HEK293T (cell line): Measurements from ENCODE around the gene ITSN2.

Source experiments
- CTCF ChIA-PET: fragments of 350-600 bp; formaldehyde crosslinking; extraction: SDS; loops from one replicate; lab custom pipeline; 2021; ENCODE audit warnings: antibody characterized with exemption, inconsistent platforms; lab: Yijun Ruan, JAX
- POLR2A ChIA-PET: fragments of 350-600 bp; formaldehyde crosslinking; extraction: SDS; loops from one replicate; lab custom pipeline; 2020; ENCODE audit warnings: antibody characterized with exemption, inconsistent platforms; lab: Yijun Ruan, JAX
- DNase-seq: peaks from one replicate; pipeline ENCODE4 v3.0.0; 2012; ENCODE audit warnings: mixed read lengths; ENCODE audit errors: extremely low spot score
- ARNT ChIP-seq: fragments of 450-650 bp; IDR thresholded peaks from 2 replicates; pipeline ENCODE4 v1.6.1; 2017; ENCODE audit warnings: mild to moderate bottlenecking
- BHLHE40 ChIP-seq: fragments of 450-650 bp; IDR thresholded peaks from 2 replicates; pipeline ENCODE4 v1.6.1; 2016; ENCODE audit warnings: mild to moderate bottlenecking, moderate library complexity, borderline replicate concordance
- CTBP1 ChIP-seq: fragments of 450-650 bp; IDR thresholded peaks from 2 replicates; pipeline ENCODE4 v1.6.1; 2016; ENCODE audit warnings: borderline replicate concordance
- ELF4 ChIP-seq: fragments of 450-650 bp; IDR thresholded peaks from 2 replicates; pipeline ENCODE4 v1.6.1; 2017; ENCODE audit warnings: antibody characterized with exemption
- FOXA1 ChIP-seq: fragments of 450-650 bp; IDR thresholded peaks from 2 replicates; pipeline ENCODE4 v1.6.1; 2016; ENCODE audit warnings: mild to moderate bottlenecking
- FOXK2 ChIP-seq: fragments of 450-650 bp; IDR thresholded peaks from 2 replicates; pipeline ENCODE4 v1.6.1; 2016; ENCODE audit warnings: mild to moderate bottlenecking
- FOXM1 ChIP-seq: fragments of 450-650 bp; IDR thresholded peaks from 2 replicates; pipeline ENCODE4 v1.6.1; 2017; ENCODE audit warnings: mild to moderate bottlenecking, borderline replicate concordance
- HDGF ChIP-seq: fragments of 450-650 bp; IDR thresholded peaks from 2 replicates; pipeline ENCODE4 v1.6.1; 2017; ENCODE audit warnings: antibody characterized with exemption, borderline replicate concordance
- L3MBTL2 ChIP-seq: fragments of 450-650 bp; conservative IDR thresholded peaks from 2 replicates; pipeline ENCODE4 v1.6.1; 2016; ENCODE audit warnings: mild to moderate bottlenecking
- LEF1 ChIP-seq: fragments of 450-650 bp; IDR thresholded peaks from 2 replicates; pipeline ENCODE4 v1.6.1; 2017; ENCODE audit warnings: mild to moderate bottlenecking, borderline replicate concordance
- NFRKB ChIP-seq: fragments of 450-650 bp; IDR thresholded peaks from 2 replicates; pipeline ENCODE4 v1.6.1; 2016; ENCODE audit warnings: mild to moderate bottlenecking, moderate library complexity
- SP1 ChIP-seq: fragments of 450-650 bp; IDR thresholded peaks from 2 replicates; pipeline ENCODE4 v1.6.1; 2017
- SUZ12 ChIP-seq: fragments of 450-650 bp; IDR thresholded peaks from 2 replicates; pipeline ENCODE4 v1.6.1; 2016; ENCODE audit warnings: mild to moderate bottlenecking
- TARDBP ChIP-seq: fragments of 450-650 bp; IDR thresholded peaks from 2 replicates; pipeline ENCODE4 v1.6.1; 2016
- ZNF384 ChIP-seq: fragments of 450-650 bp; IDR thresholded peaks from 2 replicates; pipeline ENCODE4 v1.6.1; 2016
- TF ChIP-seq, protein P1 (sequence below): fragments of 450-650 bp; IDR thresholded peaks from 2 replicates; pipeline ENCODE4 v1.6.1; 2016

The ITSN2 gene

DNA sequence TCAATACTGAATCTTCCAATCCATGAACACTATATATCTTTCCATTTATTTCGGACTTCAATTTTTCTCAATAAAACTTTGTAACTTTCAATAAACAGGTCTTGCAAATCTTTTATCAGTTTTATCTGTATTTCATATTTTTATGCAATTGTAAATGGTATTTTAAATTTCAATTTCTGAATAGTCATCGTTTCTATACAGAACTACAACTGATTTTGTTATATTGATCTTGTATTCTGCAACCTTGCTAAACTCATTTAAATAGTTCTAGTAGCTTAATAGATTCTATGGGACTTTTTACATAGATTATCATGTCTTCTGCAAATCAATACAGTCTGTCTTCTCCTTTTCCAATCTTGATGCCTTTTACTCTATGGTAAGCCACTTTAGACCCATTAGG is 95.1 kb downstream of the ITSN2 start:
- ChIA-PET CTCF (no interaction called here), POLR2A (no interaction called here)
- no peak for DNase-seq
- TF ChIP-seq NFRKB (no peak), ARNT (no peak), SP1 (no peak), FOXM1 (no peak), BHLHE40 (no peak), FOXK2 (no peak), L3MBTL2 (no peak), FOXA1 (no peak), TARDBP (no peak), LEF1 (no peak), CTBP1 (no peak), HDGF (no peak), ZNF384 (no peak), ELF4 (no peak), SUZ12 (no peak)
- TF ChIP-seq, protein P1, sequence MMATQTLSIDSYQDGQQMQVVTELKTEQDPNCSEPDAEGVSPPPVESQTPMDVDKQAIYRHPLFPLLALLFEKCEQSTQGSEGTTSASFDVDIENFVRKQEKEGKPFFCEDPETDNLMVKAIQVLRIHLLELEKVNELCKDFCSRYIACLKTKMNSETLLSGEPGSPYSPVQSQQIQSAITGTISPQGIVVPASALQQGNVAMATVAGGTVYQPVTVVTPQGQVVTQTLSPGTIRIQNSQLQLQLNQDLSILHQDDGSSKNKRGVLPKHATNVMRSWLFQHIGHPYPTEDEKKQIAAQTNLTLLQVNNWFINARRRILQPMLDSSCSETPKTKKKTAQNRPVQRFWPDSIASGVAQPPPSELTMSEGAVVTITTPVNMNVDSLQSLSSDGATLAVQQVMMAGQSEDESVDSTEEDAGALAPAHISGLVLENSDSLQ = no peak

DNA sequence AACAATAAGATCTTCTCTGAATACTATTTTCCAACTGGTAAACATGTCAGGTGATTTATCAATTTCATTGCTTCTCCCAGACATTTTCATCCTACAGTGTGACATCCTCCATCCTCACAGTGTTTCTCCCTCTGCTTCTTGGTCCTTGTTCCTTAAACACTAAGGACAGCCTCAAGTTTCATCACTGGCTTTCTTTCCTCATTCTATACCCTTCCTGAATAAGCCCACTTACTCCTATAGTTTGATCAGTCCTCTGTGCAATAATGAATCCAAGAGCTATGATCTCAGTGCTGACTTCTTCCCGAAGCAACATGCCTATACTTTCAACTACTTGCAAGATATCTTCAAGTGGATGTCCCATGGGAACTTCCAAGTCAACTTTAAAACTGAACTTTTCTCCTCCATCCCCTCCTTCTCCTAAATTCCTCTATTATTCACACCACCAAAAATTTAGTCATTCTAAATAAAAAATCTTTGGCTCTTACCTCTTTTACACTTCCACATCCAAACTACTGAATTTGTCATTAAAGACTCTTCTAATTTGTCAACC is 97.8 kb downstream of the ITSN2 start:
- TF ChIP-seq CTBP1 (no peak), FOXK2 (no peak), ZNF384 (no peak)
- TF ChIP-seq, protein P1 = 0 out of 2 replicates have a peak, but pooled peaks have one; percentile 31
- ChIA-PET POLR2A (no interaction called here), CTCF (no interaction called here)
- DNase-seq = no peak

DNA sequence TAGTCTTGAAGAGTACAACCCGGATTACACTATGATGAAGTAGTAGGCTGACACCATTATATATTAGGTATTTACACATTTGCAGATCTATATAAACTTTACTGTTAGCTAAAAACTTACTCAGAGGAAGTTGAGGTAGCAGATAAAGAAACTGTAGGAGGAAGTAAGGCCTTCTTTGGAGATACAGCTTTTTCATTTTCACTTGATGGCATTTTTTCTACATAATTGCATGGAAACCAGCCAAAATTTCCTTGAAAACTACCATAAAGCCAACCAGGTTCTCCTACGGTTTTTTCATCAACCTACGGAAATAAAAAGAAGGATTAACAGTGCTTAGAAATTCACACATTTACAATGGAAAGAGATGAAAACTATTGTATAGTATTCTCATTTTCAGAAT is 98.9 kb downstream of the ITSN2 start:
- POLR2A ChIA-PET = no interaction called here

DNA sequence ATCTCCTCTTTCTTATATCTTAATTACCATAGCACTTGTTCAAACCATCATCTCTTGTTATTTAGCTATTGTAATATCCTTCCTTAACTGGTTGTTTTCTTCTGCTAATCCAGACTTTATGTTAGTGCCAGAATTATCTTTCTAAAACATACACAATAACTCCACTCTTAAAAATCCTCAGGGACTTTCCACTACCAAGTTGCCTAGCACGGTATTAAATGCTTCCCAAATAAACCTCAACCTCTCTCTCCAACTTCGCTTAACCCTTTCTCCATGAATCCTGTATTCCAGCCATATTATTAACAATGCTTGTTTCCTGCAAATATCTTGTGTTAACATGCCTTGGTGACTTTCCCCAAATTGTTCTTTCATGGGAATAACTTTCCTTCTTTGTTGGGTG is 101.0 kb downstream of the ITSN2 start:
- TF ChIP-seq CTBP1 (no peak), ZNF384 (no peak), ELF4 (no peak), HDGF (no peak), FOXA1 (no peak), TARDBP (no peak), NFRKB (no peak)
- TF ChIP-seq, protein P1 = no peak
- ChIA-PET POLR2A (no interaction called here), CTCF (no interaction called here)
- DNase-seq = no peak

More for the DNA sequence above, 98.9 kb downstream of the ITSN2 start:
- no peak for DNase-seq
- TF ChIP-seq SUZ12 (no peak), SP1 (no peak), ZNF384 (no peak), CTBP1 (no peak), NFRKB (no peak), LEF1 (no peak), BHLHE40 (no peak), FOXK2 (no peak), HDGF (no peak), TARDBP (no peak), FOXA1 (no peak), ELF4 (no peak), FOXM1 (no peak), ARNT (no peak), L3MBTL2 (no peak)
- TF ChIP-seq, protein P1 = no peak
- CTCF ChIA-PET = interaction anchor here (0.5 kb wide), 1 partner anchor 187 kb away, joined by 5 read pairs; no protein-coding TSS in a partner anchor

DNA sequence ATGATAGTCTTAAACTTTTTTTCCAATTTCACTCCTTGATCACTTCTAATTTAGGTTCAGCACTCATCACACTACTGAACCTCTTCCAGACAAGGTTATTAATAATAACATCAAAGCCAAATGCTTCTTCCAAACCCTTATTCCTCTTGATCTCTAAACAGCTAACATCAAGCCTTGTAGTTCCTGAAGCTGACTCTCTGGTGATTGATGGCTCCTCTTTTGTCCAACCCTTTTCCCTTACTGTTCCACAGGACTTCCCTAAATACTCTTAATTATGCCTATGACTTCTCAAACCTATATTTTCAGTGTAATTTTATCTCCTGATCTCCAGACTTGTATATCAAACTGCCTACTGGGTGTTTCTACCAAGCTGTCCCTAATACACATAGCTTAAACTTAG is 101.6 kb downstream of the ITSN2 start:
- CTCF ChIA-PET = no interaction called here
- DNase-seq = no peak
- TF ChIP-seq FOXK2 (no peak), SUZ12 (no peak), FOXA1 (no peak), ZNF384 (no peak), FOXM1 (no peak), SP1 (no peak), NFRKB (no peak), ELF4 (no peak), BHLHE40 (no peak), ARNT (no peak), HDGF (no peak), L3MBTL2 (no peak), LEF1 (no peak), TARDBP (no peak), CTBP1 (no peak)
- TF ChIP-seq, protein P1 = no peak
- POLR2A ChIA-PET = no interaction called here
